GM12872 (cell line): ENCODE measurements around the gene DMXL2.

Experiments
- CTCF ChIP-seq: IDR thresholded peaks from 3 replicates; pipeline ENCODE4 v1.5.1; 2011; ENCODE audit warnings: low read depth, mild to moderate bottlenecking, low read length, moderate library complexity; ENCODE audit not compliant: insufficient read depth

The DMXL2 gene

GRCh38 chr15:51448622-51449399 is 173.8 kb downstream of the DMXL2 start:
- TF ChIP-seq CTCF: no peak

- TF ChIP-seq CTCF: no peak
These were observed 174.5 kb downstream of the DMXL2 start for GRCh38 chr15:51447855-51448621.

GRCh38 chr15:51444807-51445206 is 177.8 kb downstream of the DMXL2 start:
- no peak for TF ChIP-seq CTCF

GRCh38 chr15:51444112-51444511 is 178.5 kb downstream of the DMXL2 start:
- no peak for TF ChIP-seq CTCF

GRCh38 chr15:51443282-51443914 is 179.2 kb downstream of the DMXL2 start:
- TF ChIP-seq CTCF: no peak

GRCh38 chr15:51438526-51438925 is 184.0 kb downstream of the DMXL2 start:
- TF ChIP-seq CTCF: no peak

GRCh38 chr15:51425517-51426040 is 197.0 kb downstream of the DMXL2 start:
- no peak for TF ChIP-seq CTCF
